ENCODE results near the gene OSBPL3.

- peak; percentile 63 for TF ChIP-seq CTCF (IDR thresholded peaks at IDR 0.05; ENCODE audit: low read depth, low read length)
- TF ChIP-seq POLR2A (IDR thresholded peaks at IDR 0.05; ENCODE audit: extremely low read depth, insufficient read length) = no peak
- TF ChIP-seq MYC (IDR thresholded peaks at IDR 0.05; ENCODE audit: low read depth, low read length) = no peak
Measured at GRCh38 chr7:24788075-24788474, 191.9 kb downstream of the OSBPL3 start.
